Transverse colon (tissue), 4 donors: ENCODE data around the gene CAPN15.

Experiments used
- CTCF ChIP-seq, 5 experiments: fragments of 200-600 bp in 3 of 5; fragments of 450-650 bp in 2 of 5; sonication (generic) in 3 of 5; IDR thresholded peaks; 1 replicate in 2 of 5; 2 replicates in 3 of 5; pipeline ENCODE4 v1.5.1; 2016 to 2017; ENCODE audit warnings: antibody characterized with exemption in 5 of 5, inconsistent platforms in 3 of 5, mild to moderate bottlenecking in 2 of 5, moderate library complexity in 1 of 5
- EP300 ChIP-seq: sonication (generic); formaldehyde crosslinking; IDR thresholded peaks from one replicate; pipeline ENCODE4 v1.6.1; 2017; ENCODE audit warnings: antibody characterized with exemption, low read depth
- POLR2A ChIP-seq: fragments of 450-650 bp; IDR thresholded peaks from one replicate; pipeline ENCODE4 v1.6.1; 2016; ENCODE audit warnings: antibody characterized with exemption, mild to moderate bottlenecking, moderate library complexity
- POLR2AphosphoS5 ChIP-seq, 3 donors: sonication (generic); formaldehyde crosslinking; IDR thresholded peaks; one replicate each; pipeline ENCODE4 v1.6.1; 2016; ENCODE audit warnings: antibody characterized with exemption in 3 of 3

- no peak for TF ChIP-seq CTCF (IDR thresholded peaks at IDR 0.05)
- TF ChIP-seq EP300: no peak
- TF ChIP-seq POLR2AphosphoS5 (IDR thresholded peaks at IDR 0.05): no peak
- TF ChIP-seq POLR2A: no peak
Measured at GRCh38 chr16:506246-506546, 21.3 kb upstream of the CAPN15 start.
